Neural cell (in vitro differentiated cells): ENCODE measurements around the gene TAL2. TPM values are rescaled to one million over a fixed set of nuclear protein-coding genes. Genes with fewer than 3 reads are reported as not detected.

Source experiments
- H2AFZ ChIP-seq: fragments of 200-600, 300-800 bp; sonication (generic), shearing (Covaris generic); 2 replicates; pipeline ENCODE4 v1.6.0; 2014; ENCODE audit warnings: low read depth, mild to moderate bottlenecking, antibody characterized with exemption, low read length, moderate library complexity
- H3F3A ChIP-seq: fragments of 200-600 bp; shearing (Covaris generic); 2 replicates; pipeline ENCODE4 v1.6.1; 2016; ENCODE audit warnings: mild to moderate bottlenecking, moderate library complexity, mixed read lengths, antibody characterized with exemption, low read length; ENCODE audit not compliant: insufficient read depth, poor library complexity, severe bottlenecking
- H3K27ac ChIP-seq: fragments of 200-600, 300-800 bp; sonication (generic), shearing (Covaris generic); 2 replicates; pipeline ENCODE4 v1.5.1; 2014; ENCODE audit warnings: mild to moderate bottlenecking, low read length, moderate library complexity
- H3K27me3 ChIP-seq: fragments of 300-800, 200-600 bp; sonication (generic), shearing (Covaris generic); 2 replicates; pipeline ENCODE4 v1.6.0; 2014; ENCODE audit warnings: mild to moderate bottlenecking, low read depth, low read length, moderate library complexity; ENCODE audit not compliant: insufficient read depth
- H3K36me3 ChIP-seq: fragments of 300-800, 200-600 bp; sonication (generic), shearing (Covaris generic); 2 replicates; pipeline ENCODE4 v1.5.1; 2014; ENCODE audit warnings: mild to moderate bottlenecking, antibody characterized with exemption, low read length, moderate library complexity; ENCODE audit not compliant: insufficient read depth
- H3K4me2 ChIP-seq: fragments of 300-800, 200-600 bp; sonication (generic), shearing (Covaris generic); 2 replicates; pipeline ENCODE4 v1.6.0; 2014; ENCODE audit warnings: mild to moderate bottlenecking, low read length
- H3K4me3 ChIP-seq: fragments of 300-800, 200-600 bp; sonication (generic), shearing (Covaris generic); 2 replicates; pipeline ENCODE4 v1.5.1; 2014; ENCODE audit warnings: mild to moderate bottlenecking, low read length, moderate library complexity
- H3K79me2 ChIP-seq: fragments of 200-600 bp; shearing (Covaris generic); replicated peaks from 2 replicates; pipeline ENCODE4 v1.6.0; 2014; ENCODE audit warnings: mild to moderate bottlenecking, low read length, moderate library complexity; ENCODE audit not compliant: insufficient read depth
- H3K9ac ChIP-seq: fragments of 300-800, 200-600 bp; sonication (generic), shearing (Covaris generic); 2 replicates; pipeline ENCODE4 v1.6.1; 2016; ENCODE audit warnings: mild to moderate bottlenecking, low read length, mixed read lengths
- H3K9me2 ChIP-seq: fragments of 200-600 bp; shearing (Covaris generic); 2 replicates; pipeline ENCODE4 v1.6.1; 2016; ENCODE audit warnings: mild to moderate bottlenecking, low read length, mixed read lengths; ENCODE audit not compliant: insufficient read depth
- H3K9me3 ChIP-seq: fragments of 200-600, 300-800 bp; sonication (generic), shearing (Covaris generic); 2 replicates; pipeline ENCODE4 v1.6.1; 2016; ENCODE audit warnings: mild to moderate bottlenecking, mixed run types, low read length, moderate library complexity, mixed read lengths
- H4K20me1 ChIP-seq: fragments of 200-600 bp; shearing (Covaris generic); 2 replicates; pipeline ENCODE4 v1.6.1; 2016; ENCODE audit warnings: mild to moderate bottlenecking, mixed run types; ENCODE audit not compliant: insufficient read depth
- EP300 ChIP-seq: fragments of 450-650 bp; conservative IDR thresholded peaks from 2 replicates; pipeline ENCODE4 v1.6.1; 2014; ENCODE audit warnings: antibody characterized with exemption, mild to moderate bottlenecking, moderate library complexity; ENCODE audit not compliant: poor library complexity, severe bottlenecking
- EZH2 ChIP-seq: fragments of 200-600, 300-800 bp; shearing (Covaris generic), sonication (generic); IDR thresholded peaks from 2 replicates; pipeline ENCODE4 v1.6.1; 2014; ENCODE audit warnings: antibody characterized with exemption, low read length, borderline replicate concordance, mild to moderate bottlenecking; ENCODE audit not compliant: insufficient read depth, poor library complexity, severe bottlenecking
- MXI1 ChIP-seq: fragments of 450-650 bp; conservative IDR thresholded peaks from 2 replicates; pipeline ENCODE4 v1.6.1; 2014; ENCODE audit warnings: antibody characterized with exemption, mild to moderate bottlenecking; ENCODE audit not compliant: poor library complexity, severe bottlenecking
- POLR2AphosphoS5 ChIP-seq: IDR thresholded peaks from 2 replicates; pipeline ENCODE4 v1.6.1; 2012
- RAD21 ChIP-seq: fragments of 450-650 bp; conservative IDR thresholded peaks from 2 replicates; pipeline ENCODE4 v1.6.1; 2014; ENCODE audit warnings: antibody characterized with exemption, mild to moderate bottlenecking, moderate library complexity
- SMC3 ChIP-seq: fragments of 450-650 bp; conservative IDR thresholded peaks from 2 replicates; pipeline ENCODE4 v1.6.1; 2014; ENCODE audit warnings: antibody characterized with exemption, mild to moderate bottlenecking, moderate library complexity; ENCODE audit not compliant: poor library complexity
- TAF1 ChIP-seq: IDR thresholded peaks from 2 replicates; pipeline ENCODE4 v1.6.1; 2012; ENCODE audit warnings: low read depth
- polyA plus RNA-seq: library from polyadenylated mRNA; depleted of rRNA; stranded (reverse); fragments of >200 nt; gene quantifications from 2 replicates; pipeline ENCODE4 v1.2.3, GENCODE V29; 2014
- TF ChIP-seq, protein P1 (sequence below): fragments of 450-650 bp; IDR thresholded peaks from 2 replicates; pipeline ENCODE4 v1.5.1; 2014; ENCODE audit warnings: antibody characterized with exemption, mild to moderate bottlenecking, moderate library complexity; ENCODE audit not compliant: poor library complexity, severe bottlenecking
- TF ChIP-seq, protein P2 (sequence below): IDR thresholded peaks from 2 replicates; pipeline ENCODE4 v1.6.1; 2012; ENCODE audit warnings: borderline replicate concordance

TAL2 gene
- polyA plus RNA-seq, 1 donor from 2014 or later = 0.88 TPM

DNA sequence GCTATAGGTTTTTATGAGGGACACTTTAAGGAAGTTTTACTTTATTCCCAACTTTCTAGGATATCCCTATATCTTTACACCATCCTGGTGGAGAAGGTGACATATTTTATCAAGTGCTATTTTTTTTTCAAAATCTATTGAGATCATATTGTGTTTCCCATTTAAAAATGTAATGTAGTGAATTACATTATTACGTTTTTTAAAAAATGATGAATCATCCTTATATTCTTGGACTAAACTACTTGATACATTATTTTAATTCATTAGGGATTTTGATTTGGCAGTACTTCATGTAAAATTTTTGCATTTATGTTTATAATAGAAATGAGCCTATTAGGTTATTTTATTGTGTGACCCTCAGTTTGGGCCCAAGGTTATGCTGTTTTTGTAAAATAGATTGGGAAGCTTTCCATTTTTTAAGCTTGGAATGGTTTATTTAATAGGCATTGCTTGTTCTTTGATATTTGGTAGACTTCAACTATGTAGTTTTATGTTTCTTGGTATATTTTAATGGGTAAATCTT lies 36.2 kb downstream of the TAL2 start:
- H4K20me1 ChIP-seq = no peaks in the 10 kb centered on the region
- no peaks in the 10 kb centered on the region for H3K9me3 ChIP-seq
- H3K27ac ChIP-seq = no peak overlapping the region
- H3K4me3 ChIP-seq = no peak overlapping the region
- no peak overlapping the region for H3K9ac ChIP-seq
- no peaks in the 10 kb centered on the region for H3K9me2 ChIP-seq
- no peak overlapping the region for H2AFZ ChIP-seq
- TF ChIP-seq RAD21 = no peak
- TF ChIP-seq, protein P1, sequence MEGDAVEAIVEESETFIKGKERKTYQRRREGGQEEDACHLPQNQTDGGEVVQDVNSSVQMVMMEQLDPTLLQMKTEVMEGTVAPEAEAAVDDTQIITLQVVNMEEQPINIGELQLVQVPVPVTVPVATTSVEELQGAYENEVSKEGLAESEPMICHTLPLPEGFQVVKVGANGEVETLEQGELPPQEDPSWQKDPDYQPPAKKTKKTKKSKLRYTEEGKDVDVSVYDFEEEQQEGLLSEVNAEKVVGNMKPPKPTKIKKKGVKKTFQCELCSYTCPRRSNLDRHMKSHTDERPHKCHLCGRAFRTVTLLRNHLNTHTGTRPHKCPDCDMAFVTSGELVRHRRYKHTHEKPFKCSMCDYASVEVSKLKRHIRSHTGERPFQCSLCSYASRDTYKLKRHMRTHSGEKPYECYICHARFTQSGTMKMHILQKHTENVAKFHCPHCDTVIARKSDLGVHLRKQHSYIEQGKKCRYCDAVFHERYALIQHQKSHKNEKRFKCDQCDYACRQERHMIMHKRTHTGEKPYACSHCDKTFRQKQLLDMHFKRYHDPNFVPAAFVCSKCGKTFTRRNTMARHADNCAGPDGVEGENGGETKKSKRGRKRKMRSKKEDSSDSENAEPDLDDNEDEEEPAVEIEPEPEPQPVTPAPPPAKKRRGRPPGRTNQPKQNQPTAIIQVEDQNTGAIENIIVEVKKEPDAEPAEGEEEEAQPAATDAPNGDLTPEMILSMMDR = no peak
- TF ChIP-seq TAF1 = no peak
- TF ChIP-seq SMC3 = no peak
- TF ChIP-seq, protein P2, sequence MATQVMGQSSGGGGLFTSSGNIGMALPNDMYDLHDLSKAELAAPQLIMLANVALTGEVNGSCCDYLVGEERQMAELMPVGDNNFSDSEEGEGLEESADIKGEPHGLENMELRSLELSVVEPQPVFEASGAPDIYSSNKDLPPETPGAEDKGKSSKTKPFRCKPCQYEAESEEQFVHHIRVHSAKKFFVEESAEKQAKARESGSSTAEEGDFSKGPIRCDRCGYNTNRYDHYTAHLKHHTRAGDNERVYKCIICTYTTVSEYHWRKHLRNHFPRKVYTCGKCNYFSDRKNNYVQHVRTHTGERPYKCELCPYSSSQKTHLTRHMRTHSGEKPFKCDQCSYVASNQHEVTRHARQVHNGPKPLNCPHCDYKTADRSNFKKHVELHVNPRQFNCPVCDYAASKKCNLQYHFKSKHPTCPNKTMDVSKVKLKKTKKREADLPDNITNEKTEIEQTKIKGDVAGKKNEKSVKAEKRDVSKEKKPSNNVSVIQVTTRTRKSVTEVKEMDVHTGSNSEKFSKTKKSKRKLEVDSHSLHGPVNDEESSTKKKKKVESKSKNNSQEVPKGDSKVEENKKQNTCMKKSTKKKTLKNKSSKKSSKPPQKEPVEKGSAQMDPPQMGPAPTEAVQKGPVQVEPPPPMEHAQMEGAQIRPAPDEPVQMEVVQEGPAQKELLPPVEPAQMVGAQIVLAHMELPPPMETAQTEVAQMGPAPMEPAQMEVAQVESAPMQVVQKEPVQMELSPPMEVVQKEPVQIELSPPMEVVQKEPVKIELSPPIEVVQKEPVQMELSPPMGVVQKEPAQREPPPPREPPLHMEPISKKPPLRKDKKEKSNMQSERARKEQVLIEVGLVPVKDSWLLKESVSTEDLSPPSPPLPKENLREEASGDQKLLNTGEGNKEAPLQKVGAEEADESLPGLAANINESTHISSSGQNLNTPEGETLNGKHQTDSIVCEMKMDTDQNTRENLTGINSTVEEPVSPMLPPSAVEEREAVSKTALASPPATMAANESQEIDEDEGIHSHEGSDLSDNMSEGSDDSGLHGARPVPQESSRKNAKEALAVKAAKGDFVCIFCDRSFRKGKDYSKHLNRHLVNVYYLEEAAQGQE = no peak
- no peak for TF ChIP-seq EP300
- no peak for TF ChIP-seq MXI1
- no peak for TF ChIP-seq EZH2
- TF ChIP-seq POLR2AphosphoS5 = no peak
- H3K4me2 ChIP-seq = no peak overlapping the region
- peaks cover 14% of the 10 kb centered on the region for H3K79me2 ChIP-seq
- H3K27me3 ChIP-seq = peaks cover 9% of the 10 kb centered on the region
- no peaks in the 10 kb centered on the region for H3K36me3 ChIP-seq
- H3F3A ChIP-seq = peaks cover 8% of the 10 kb centered on the region

DNA sequence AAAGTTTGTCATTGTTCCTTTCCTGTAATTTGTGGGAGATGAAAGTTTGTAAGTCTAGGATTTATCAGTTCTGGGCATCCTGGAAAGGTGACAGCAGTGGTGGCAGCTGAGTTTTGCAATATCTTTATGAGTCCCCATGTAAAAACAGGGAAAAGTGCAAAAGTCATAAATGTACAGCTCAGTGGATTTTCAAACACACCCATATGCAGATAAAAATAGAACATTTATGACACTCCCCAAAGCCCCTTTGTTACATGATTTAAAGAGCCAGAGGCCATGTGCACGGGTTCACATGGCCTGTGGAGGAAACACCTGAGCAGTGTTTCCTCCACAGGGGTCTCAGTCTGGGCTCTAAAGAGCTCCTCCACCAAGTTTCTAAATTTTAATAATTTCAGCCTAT lies 38.4 kb downstream of the TAL2 start:
- Histone ChIP-seq H4K20me1 (no peaks in the 10 kb centered on the region), H3K36me3 (no peaks in the 10 kb centered on the region), H3K9me3 (no peaks in the 10 kb centered on the region), H3K4me3 (no peak overlapping the region), H3F3A (no peaks in the 10 kb centered on the region), H3K79me2 (peaks cover 13% of the 10 kb centered on the region), H3K9me2 (no peaks in the 10 kb centered on the region), H2AFZ (no peak overlapping the region), H3K9ac (no peak overlapping the region), H3K4me2 (no peak overlapping the region), H3K27me3 (peaks cover 4% of the 10 kb centered on the region), H3K27ac (no peak overlapping the region)
- TF ChIP-seq RAD21 (no peak), POLR2AphosphoS5 (no peak), EP300 (no peak), EZH2 (no peak), SMC3 (no peak)
- TF ChIP-seq, protein P1 = no peak
- TF ChIP-seq, protein P2 = no peak
